Hepatocyte (in vitro differentiated cells): ENCODE results near the gene TNFRSF4.

Experiments used
- EZH2 ChIP-seq: fragments of 200-600 bp; sonication (generic); IDR thresholded peaks from 2 replicates; pipeline ENCODE4 v1.6.1; 2016; ENCODE audit warnings: antibody characterized with exemption, mild to moderate bottlenecking, borderline replicate concordance
- TF ChIP-seq, protein P1 (sequence below): fragments of 200-600 bp; sonication (generic); IDR thresholded peaks from 2 replicates; pipeline ENCODE4 v1.5.1; 2016; ENCODE audit warnings: antibody characterized with exemption, mild to moderate bottlenecking; ENCODE audit not compliant: poor library complexity

DNA sequence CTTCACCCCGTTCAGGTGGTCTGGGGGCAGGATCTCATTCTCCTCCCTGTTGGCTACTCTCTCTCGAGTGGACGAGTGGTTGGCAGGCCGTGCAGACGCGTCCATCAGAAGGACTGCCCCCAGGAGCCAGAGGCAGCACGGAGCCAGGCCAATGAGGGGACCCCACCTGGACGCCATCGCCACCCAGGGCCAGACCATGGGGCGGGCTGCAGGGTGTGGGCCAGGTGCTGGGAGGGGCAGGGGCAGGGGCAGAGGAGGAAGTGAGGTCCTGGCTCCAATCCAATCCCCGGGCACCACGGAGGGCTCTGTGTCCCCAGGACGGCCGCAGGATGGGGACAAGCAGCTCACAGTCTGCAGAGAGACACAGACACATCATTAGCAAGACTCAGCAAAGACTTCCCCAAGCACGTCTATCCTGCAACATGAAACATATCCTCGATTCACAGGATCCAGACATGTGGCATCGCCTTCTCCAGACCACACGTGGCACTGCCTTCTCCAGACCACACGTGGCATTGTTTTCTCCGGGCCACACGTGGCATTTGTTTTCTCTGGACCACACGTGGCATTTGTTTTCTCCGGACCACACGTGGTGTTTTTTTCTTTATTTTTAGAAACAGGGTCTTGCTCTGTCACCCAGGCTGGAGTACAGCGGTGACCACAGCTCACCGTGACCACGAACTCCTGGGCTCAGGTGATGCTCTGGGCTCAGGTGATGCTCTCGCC, 14.8 kb upstream of the TNFRSF4 start:
- TF ChIP-seq, protein P1, sequence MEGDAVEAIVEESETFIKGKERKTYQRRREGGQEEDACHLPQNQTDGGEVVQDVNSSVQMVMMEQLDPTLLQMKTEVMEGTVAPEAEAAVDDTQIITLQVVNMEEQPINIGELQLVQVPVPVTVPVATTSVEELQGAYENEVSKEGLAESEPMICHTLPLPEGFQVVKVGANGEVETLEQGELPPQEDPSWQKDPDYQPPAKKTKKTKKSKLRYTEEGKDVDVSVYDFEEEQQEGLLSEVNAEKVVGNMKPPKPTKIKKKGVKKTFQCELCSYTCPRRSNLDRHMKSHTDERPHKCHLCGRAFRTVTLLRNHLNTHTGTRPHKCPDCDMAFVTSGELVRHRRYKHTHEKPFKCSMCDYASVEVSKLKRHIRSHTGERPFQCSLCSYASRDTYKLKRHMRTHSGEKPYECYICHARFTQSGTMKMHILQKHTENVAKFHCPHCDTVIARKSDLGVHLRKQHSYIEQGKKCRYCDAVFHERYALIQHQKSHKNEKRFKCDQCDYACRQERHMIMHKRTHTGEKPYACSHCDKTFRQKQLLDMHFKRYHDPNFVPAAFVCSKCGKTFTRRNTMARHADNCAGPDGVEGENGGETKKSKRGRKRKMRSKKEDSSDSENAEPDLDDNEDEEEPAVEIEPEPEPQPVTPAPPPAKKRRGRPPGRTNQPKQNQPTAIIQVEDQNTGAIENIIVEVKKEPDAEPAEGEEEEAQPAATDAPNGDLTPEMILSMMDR = no peak
- TF ChIP-seq EZH2 = no peak
